ENCODE results near the gene CBLN4. TPM values are rescaled to one million over a fixed set of nuclear protein-coding genes. Genes with fewer than 3 reads are reported as not detected.

CBLN4 gene
- total RNA-seq, 1 donor from 2014 or later = not detected

Other genes with a start within 250 kb of the CBLN4 start
- not detected in 2 replicates for gene MC3R, start 243.2 kb upstream of the CBLN4 start, total RNA-seq